NCI-H2196 treated with DMSO at 0.1 percent for 48 hours (cell line): Measurements from ENCODE around the gene ADAMTSL1.

Source experiments
- DNase-seq: peaks from one replicate; lab custom pipeline; 2025; ENCODE audit not compliant: unreplicated experiment; lab: John Stamatoyannopoulos, UW

ADAMTSL1 gene

GRCh38 chr9:18891946-18892670, 418.2 kb downstream of the ADAMTSL1 start:
- DNase-seq = no peak

- no peak for DNase-seq
Observed at GRCh38 chr9:18893046-18893445, 419.1 kb downstream of the ADAMTSL1 start.

- no peak for DNase-seq
Observed at GRCh38 chr9:18893491-18893890, 419.5 kb downstream of the ADAMTSL1 start.

GRCh38 chr9:18896004-18896403, 422.1 kb downstream of the ADAMTSL1 start:
- no peak for DNase-seq

- no peak for DNase-seq
Observed at GRCh38 chr9:18896531-18897179, 422.7 kb downstream of the ADAMTSL1 start.

GRCh38 chr9:18903450-18903849, 429.5 kb downstream of the ADAMTSL1 start:
- DNase-seq = no peak

- DNase-seq = no peak
Observed at GRCh38 chr9:18905028-18905882, 431.3 kb downstream of the ADAMTSL1 start.

GRCh38 chr9:18905883-18906629, 432.1 kb downstream of the ADAMTSL1 start:
- no peak for DNase-seq

GRCh38 chr9:18906656-18907395, 432.9 kb downstream of the ADAMTSL1 start:
- DNase-seq = no peak

GRCh38 chr9:18907927-18908625, 434.1 kb downstream of the ADAMTSL1 start:
- DNase-seq = no peak

GRCh38 chr9:18909140-18910018, 435.4 kb downstream of the ADAMTSL1 start:
- no peak for DNase-seq

GRCh38 chr9:18910435-18910834, 436.5 kb downstream of the ADAMTSL1 start:
- DNase-seq = no peak

GRCh38 chr9:18910916-18911315, 437.0 kb downstream of the ADAMTSL1 start:
- no peak for DNase-seq

- no peak for DNase-seq
Observed at GRCh38 chr9:18911714-18912342, 437.9 kb downstream of the ADAMTSL1 start.

- DNase-seq = no peak
Observed at GRCh38 chr9:18920141-18921084, 446.5 kb downstream of the ADAMTSL1 start.

GRCh38 chr9:18921366-18922075, 447.6 kb downstream of the ADAMTSL1 start:
- no peak for DNase-seq
